IMR-90 (cell line): ENCODE data around the gene OR2A7.
"Not testable (repeated sequence)": the region's sequence is repeated elsewhere in the genome, so short reads cannot be mapped to it uniquely, and the experiment has no call there.

ENCODE experiments used
- CHD1 ChIP-seq: IDR thresholded peaks from 2 replicates; pipeline ENCODE4 v1.6.1; 2012; ENCODE audit warnings: low read depth, low read length, improper control_type of control experiment
- CTCF ChIP-seq: conservative IDR thresholded peaks from 2 replicates; pipeline ENCODE4 v1.5.1; 2012; ENCODE audit warnings: mild to moderate bottlenecking, low read depth, low read length, improper control_type of control experiment
- FOS ChIP-seq: fragments of 150-350 bp; IDR thresholded peaks from 2 replicates; pipeline ENCODE4 v1.6.1; 2016; ENCODE audit warnings: low read depth, low read length
- MXI1 ChIP-seq: IDR thresholded peaks from 2 replicates; pipeline ENCODE4 v1.6.1; 2012; ENCODE audit warnings: low read depth, mild to moderate bottlenecking, low read length, moderate library complexity, borderline replicate concordance
- POLR2A ChIP-seq: IDR thresholded peaks from 2 replicates; pipeline ENCODE4 v1.6.1; 2012; ENCODE audit warnings: mild to moderate bottlenecking, low read depth, low read length
- RAD21 ChIP-seq: IDR thresholded peaks from 2 replicates; pipeline ENCODE4 v1.6.1; 2012; ENCODE audit warnings: low read length, improper control_type of control experiment
- RFX5 ChIP-seq: IDR thresholded peaks from 2 replicates; pipeline ENCODE4 v1.8.0; 2012; ENCODE audit warnings: low read depth, mild to moderate bottlenecking, low read length, moderate library complexity
- SMC3 ChIP-seq: fragments of 150-350 bp; IDR thresholded peaks from 2 replicates; pipeline ENCODE4 v1.6.1; 2016; ENCODE audit warnings: low read depth, mild to moderate bottlenecking, antibody characterized with exemption, low read length, moderate library complexity
- USF2 ChIP-seq: fragments of 150-350 bp; IDR thresholded peaks from 2 replicates; pipeline ENCODE4 v1.6.1; 2017; ENCODE audit warnings: mild to moderate bottlenecking, antibody characterized with exemption, low read length, low read depth
- TF ChIP-seq, protein P1 (sequence below): fragments of 150-350 bp; IDR thresholded peaks from 2 replicates; pipeline ENCODE4 v1.6.1; 2016; ENCODE audit warnings: low read depth, mild to moderate bottlenecking, low read length, moderate library complexity, borderline replicate concordance

GRCh38 chr7:144303607-144304006 lies 39.0 kb upstream of the OR2A7 start:
- not testable (repeated sequence) for TF ChIP-seq CTCF, RAD21, POLR2A, RFX5, MXI1, USF2, SMC3, CHD1, FOS
- TF ChIP-seq, protein P1, sequence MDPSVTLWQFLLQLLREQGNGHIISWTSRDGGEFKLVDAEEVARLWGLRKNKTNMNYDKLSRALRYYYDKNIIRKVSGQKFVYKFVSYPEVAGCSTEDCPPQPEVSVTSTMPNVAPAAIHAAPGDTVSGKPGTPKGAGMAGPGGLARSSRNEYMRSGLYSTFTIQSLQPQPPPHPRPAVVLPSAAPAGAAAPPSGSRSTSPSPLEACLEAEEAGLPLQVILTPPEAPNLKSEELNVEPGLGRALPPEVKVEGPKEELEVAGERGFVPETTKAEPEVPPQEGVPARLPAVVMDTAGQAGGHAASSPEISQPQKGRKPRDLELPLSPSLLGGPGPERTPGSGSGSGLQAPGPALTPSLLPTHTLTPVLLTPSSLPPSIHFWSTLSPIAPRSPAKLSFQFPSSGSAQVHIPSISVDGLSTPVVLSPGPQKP = not testable (repeated sequence)
